Thyroid gland (tissue), 4 donors: ENCODE results near the gene TNIP3. TPM values are rescaled to one million over a fixed set of nuclear protein-coding genes. Genes with fewer than 3 reads are reported as not detected.

Source experiments
- DNase-seq, 2 donors: peaks; one replicate each; pipeline ENCODE4 v3.0.0-alpha.2; 2019
- H3K27ac ChIP-seq, 3 donors: fragments of 200-600 bp; sonication (generic); 1 replicate in 2 of 3; 2 replicates in 1 of 3; pipeline ENCODE4 v1.5.1; 2016 to 2019; ENCODE audit warnings: mild to moderate bottlenecking in 1 of 3, moderate library complexity in 1 of 3
- H3K27me3 ChIP-seq: fragments of 200-600 bp; sonication (generic); one replicate; pipeline ENCODE4 v1.5.1; 2019
- H3K36me3 ChIP-seq, 2 donors: fragments of 200-600 bp; sonication (generic); one replicate each; pipeline ENCODE4 v1.5.1; 2016 to 2019
- H3K4me1 ChIP-seq, 2 donors: fragments of 200-600 bp; sonication (generic); one replicate each; pipeline ENCODE4 v1.5.1; 2017 to 2019
- H3K4me3 ChIP-seq, 3 donors: fragments of 200-600 bp; sonication (generic); replicated peaks in 1 of 3; 1 replicate in 2 of 3; 2 replicates in 1 of 3; pipeline ENCODE4 v1.5.1; 2016; ENCODE audit warnings: mild to moderate bottlenecking in 1 of 3
- H3K9me3 ChIP-seq: fragments of 200-600 bp; sonication (generic); one replicate; pipeline ENCODE4 v1.5.1; 2017
- CTCF ChIP-seq, 6 experiments: fragments of 200-600 bp in 3 of 6; fragments of 450-650 bp in 3 of 6; sonication (generic) in 3 of 6; IDR thresholded peaks; one replicate each; pipeline ENCODE4 v1.5.1; 2016 to 2019; ENCODE audit warnings: antibody characterized with exemption in 6 of 6, mild to moderate bottlenecking in 2 of 6, inconsistent platforms in 1 of 6, moderate library complexity in 1 of 6
- POLR2A ChIP-seq, 2 donors: fragments of 450-650 bp; IDR thresholded peaks; one replicate each; pipeline ENCODE4 v1.6.1; 2017; ENCODE audit warnings: antibody characterized with exemption in 2 of 2, mild to moderate bottlenecking in 2 of 2, moderate library complexity in 1 of 2
- WGBS, 2 donors: methylation state at CpG; one replicate each; pipeline ENCODE4 v1.1.5; 2017; 5-methylcytosine and 5-hydroxymethylcytosine counted together
- intact Hi-C: fragments of 100-400 bp; cut with DNase I; formaldehyde crosslinking; loops from one replicate; pipeline ENCODE4 v1.15.1; 2023
- total RNA-seq, 4 donors: library from RNA; depleted of rRNA; stranded (reverse); fragments of >200 nt; gene quantifications; one replicate each; pipeline ENCODE4 v1.2.3, GENCODE V29; 2016

Gene TNIP3
- total RNA-seq, 4 donors from 2014 or later, result not detected

- TF ChIP-seq CTCF (IDR thresholded peaks at IDR 0.05), result no peak
- TF ChIP-seq POLR2A (IDR thresholded peaks at IDR 0.05), result no peak
- Histone ChIP-seq H3K9me3 (no peaks in the 10 kb centered on the region), H3K27ac (no peak overlapping the region), H3K4me3 (no peak overlapping the region), H3K36me3 (no peaks in the 10 kb centered on the region), H3K27me3 (no peaks in the 10 kb centered on the region), H3K4me1 (no peaks in the 10 kb centered on the region)
- WGBS, 2 donors, result 57 to 73% methylated on average over 11 of the region's 11 CpGs
- intact Hi-C loops, result loop anchor here (10.0 kb wide), 1 partner anchor 63 kb away; no protein-coding TSS in a partner anchor
- no peak for DNase-seq
Measured at GRCh38 chr4:121192013-121192412, 27.9 kb upstream of the TNIP3 start.

- intact Hi-C loops, result loop anchor here (10.0 kb wide), 1 partner anchor 63 kb away; no protein-coding TSS in a partner anchor
- no peak for DNase-seq
- no peaks in the 10 kb centered on the region for H3K9me3 ChIP-seq
- no peak overlapping the region for H3K27ac ChIP-seq
- H3K4me1 ChIP-seq, result no peaks in the 10 kb centered on the region
- TF ChIP-seq POLR2A (IDR thresholded peaks at IDR 0.05), result no peak
- TF ChIP-seq CTCF (IDR thresholded peaks at IDR 0.05), result no peak
- no peaks in the 10 kb centered on the region for H3K27me3 ChIP-seq
- 91 to 95% methylated on average over 1 of the region's 1 CpG for WGBS, 2 donors
- H3K36me3 ChIP-seq, result no peaks in the 10 kb centered on the region
- no peak overlapping the region for H3K4me3 ChIP-seq
Measured at GRCh38 chr4:121191361-121191760, 27.2 kb upstream of the TNIP3 start.

- Histone ChIP-seq H3K27me3 (no peaks in the 10 kb centered on the region), H3K36me3 (no peaks in the 10 kb centered on the region), H3K4me3 (no peak overlapping the region), H3K27ac (no peak overlapping the region), H3K9me3 (no peaks in the 10 kb centered on the region), H3K4me1 (no peaks in the 10 kb centered on the region)
- WGBS, 2 donors, result 91% methylated on average over 4 of the region's 4 CpGs
- DNase-seq, result no peak
- intact Hi-C loops, result loop anchor here (10.0 kb wide), 1 partner anchor 64 kb away; no protein-coding TSS in a partner anchor
- TF ChIP-seq POLR2A (IDR thresholded peaks at IDR 0.05) (no peak), CTCF (IDR thresholded peaks at IDR 0.05) (no peak)
Measured at GRCh38 chr4:121190389-121190788, 26.3 kb upstream of the TNIP3 start.

GRCh38 chr4:121189326-121190215 is 25.4 kb upstream of the TNIP3 start:
- Histone ChIP-seq H3K9me3 (no peaks in the 10 kb centered on the region), H3K36me3 (no peaks in the 10 kb centered on the region), H3K4me1 (no peaks in the 10 kb centered on the region), H3K27ac (no peak overlapping the region), H3K4me3 (no peak overlapping the region), H3K27me3 (no peaks in the 10 kb centered on the region)
- intact Hi-C loops, result loop anchor here (10.0 kb wide), 1 partner anchor 65 kb away; no protein-coding TSS in a partner anchor
- 65 to 68% methylated on average over 3 of the region's 3 CpGs for WGBS, 2 donors
- no peak for DNase-seq
- TF ChIP-seq POLR2A (IDR thresholded peaks at IDR 0.05), result no peak
- no peak for TF ChIP-seq CTCF (IDR thresholded peaks at IDR 0.05)

GRCh38 chr4:121187206-121187605 is 23.1 kb upstream of the TNIP3 start:
- H3K9me3 ChIP-seq, result no peaks in the 10 kb centered on the region
- H3K4me1 ChIP-seq, result no peaks in the 10 kb centered on the region
- no peak overlapping the region for H3K4me3 ChIP-seq
- no peaks in the 10 kb centered on the region for H3K36me3 ChIP-seq
- no peak for DNase-seq
- TF ChIP-seq CTCF (IDR thresholded peaks at IDR 0.05), result no peak
- TF ChIP-seq POLR2A (IDR thresholded peaks at IDR 0.05), result no peak
- WGBS, 2 donors, result 56 to 81% methylated on average over 1 of the region's 1 CpG
- H3K27ac ChIP-seq, result no peak overlapping the region
- H3K27me3 ChIP-seq, result no peaks in the 10 kb centered on the region
- intact Hi-C loops, result no loop called here
